HepG2 (cell line): Measurements from ENCODE around the gene FGL2. TPM values are rescaled to one million over a fixed set of nuclear protein-coding genes. Genes with fewer than 3 reads are reported as not detected.

Experiments
- CBX2 ChIP-seq, 2 experiments: fragments of 200-600 bp in 1 of 2; sonication (generic); formaldehyde crosslinking in 1 of 2; IDR thresholded peaks; 2 replicates each; pipeline versions ENCODE4 v1.7.0 to v1.8.1; 2018 to 2022; ENCODE audit warnings: low read depth in 2 of 2, low read length in 1 of 2, mild to moderate bottlenecking in 1 of 2, missing genetic modification reagents in 1 of 2
- CEBPG ChIP-seq: IDR thresholded peaks from 2 replicates; pipeline ENCODE4 v1.6.1; 2016
- FOXM1 ChIP-seq: sonication (generic); formaldehyde crosslinking; IDR thresholded peaks from 2 replicates; pipeline ENCODE4 v1.5.0; 2020; ENCODE audit warnings: missing genetic modification reagents
- MED1 ChIP-seq: sonication (generic); formaldehyde crosslinking; IDR thresholded peaks from 2 replicates; pipeline ENCODE4 v1.4.0; 2020; ENCODE audit warnings: missing genetic modification reagents
- NFIC ChIP-seq: IDR thresholded peaks from 2 replicates; pipeline ENCODE4 v1.6.1; 2012; ENCODE audit warnings: mild to moderate bottlenecking, low read length, inconsistent platforms
- RBFOX2 ChIP-seq: fragments of 200-400 bp; formaldehyde crosslinking; IDR thresholded peaks from 2 replicates; pipeline ENCODE4 v1.6.1; 2017; ENCODE audit warnings: low read depth, mild to moderate bottlenecking, low read length
- SAP130 ChIP-seq: IDR thresholded peaks from 2 replicates; pipeline ENCODE4 v1.6.1; 2016; ENCODE audit warnings: low read depth
- TBL1XR1 ChIP-seq: fragments of 150-350 bp; IDR thresholded peaks from 2 replicates; pipeline ENCODE4 v1.6.1; 2014; ENCODE audit warnings: borderline replicate concordance, low read length; ENCODE audit not compliant: partially characterized antibody
- ZFP36L1 ChIP-seq: sonication (generic); formaldehyde crosslinking; IDR thresholded peaks from 2 replicates; pipeline ENCODE4 v1.8.0; 2022; ENCODE audit warnings: mild to moderate bottlenecking, missing genetic modification reagents, moderate library complexity
- ZFP82 ChIP-seq: sonication (generic); formaldehyde crosslinking; IDR thresholded peaks from 2 replicates; pipeline ENCODE4 v1.5.1; 2020; ENCODE audit warnings: mild to moderate bottlenecking, missing genetic modification reagents, borderline replicate concordance
- ZFP90 ChIP-seq: sonication (generic); formaldehyde crosslinking; IDR thresholded peaks from 2 replicates; pipeline ENCODE4 v1.8.0; 2022; ENCODE audit warnings: missing genetic modification reagents, mild to moderate bottlenecking, inconsistent platforms, borderline replicate concordance
- ZNF12 ChIP-seq: sonication (generic); formaldehyde crosslinking; IDR thresholded peaks from 2 replicates; pipeline ENCODE4 v1.5.0; 2020; ENCODE audit warnings: missing genetic modification reagents
- ZNF234 ChIP-seq: sonication (generic); formaldehyde crosslinking; conservative IDR thresholded peaks from 2 replicates; pipeline ENCODE4 v1.5.1; 2020; ENCODE audit warnings: mild to moderate bottlenecking, missing genetic modification reagents
- ZNF441 ChIP-seq: sonication (generic); formaldehyde crosslinking; IDR thresholded peaks from 2 replicates; pipeline ENCODE4 v1.7.0; 2021; ENCODE audit warnings: missing genetic modification reagents, borderline replicate concordance
- polyA plus RNA-seq, 8 experiments: library from polyadenylated mRNA; depleted of rRNA in 3 of 8; stranded (reverse) in 7 of 8; unstranded in 1 of 8; fragments of >200 nt; fragmentation: Illumina TruSeq in 4 of 8; extraction: Trizol in 4 of 8; gene quantifications; 2 replicates each; pipeline versions ENCODE4 v1.2.1 to v1.2.3, GENCODE V29; 2011 to 2016; ENCODE audit warnings: low read depth in 4 of 8, missing spikeins in 1 of 8, mixed read lengths in 1 of 8; ENCODE audit not compliant: insufficient read depth in 1 of 8
- total RNA-seq, 5 experiments: library from RNA; depleted of rRNA; stranded (reverse); fragments of >200 nt; fragmentation: Illumina TruSeq; extraction: Trizol; gene quantifications; 2 replicates each; pipeline ENCODE4 v1.2.3, GENCODE V29; 2016; ENCODE audit warnings: low read depth in 1 of 5
- TF ChIP-seq, protein P1 (sequence below): sonication (generic); formaldehyde crosslinking; IDR thresholded peaks from 2 replicates; pipeline ENCODE4 v1.4.0; 2020; ENCODE audit warnings: mild to moderate bottlenecking, missing genetic modification reagents
- TF ChIP-seq, protein P2 (sequence below), 2 experiments: sonication (generic) in 1 of 2; formaldehyde crosslinking in 1 of 2; IDR thresholded peaks; 2 replicates each; pipeline versions ENCODE4 v1.6.1 to v1.9.0; 2014 to 2022; ENCODE audit warnings: antibody characterized with exemption in 1 of 2, borderline replicate concordance in 1 of 2, inconsistent platforms in 1 of 2, low read depth in 1 of 2, missing genetic modification reagents in 1 of 2
- TF ChIP-seq, protein P3 (sequence below): IDR thresholded peaks from 2 replicates; pipeline ENCODE4 v1.6.1; 2012; ENCODE audit warnings: inconsistent platforms
- TF ChIP-seq, protein P4 (sequence below): sonication (generic); IDR thresholded peaks from 2 replicates; pipeline ENCODE4 v1.6.1; 2016; ENCODE audit warnings: low read depth, borderline replicate concordance

Gene FGL2
- total and polyA plus RNA-seq, 2 of the 13 experiments (the other 11 are each of a cell fraction or from before 2014, with no cell fraction given) = 0.04 to 0.15 TPM

DNA sequence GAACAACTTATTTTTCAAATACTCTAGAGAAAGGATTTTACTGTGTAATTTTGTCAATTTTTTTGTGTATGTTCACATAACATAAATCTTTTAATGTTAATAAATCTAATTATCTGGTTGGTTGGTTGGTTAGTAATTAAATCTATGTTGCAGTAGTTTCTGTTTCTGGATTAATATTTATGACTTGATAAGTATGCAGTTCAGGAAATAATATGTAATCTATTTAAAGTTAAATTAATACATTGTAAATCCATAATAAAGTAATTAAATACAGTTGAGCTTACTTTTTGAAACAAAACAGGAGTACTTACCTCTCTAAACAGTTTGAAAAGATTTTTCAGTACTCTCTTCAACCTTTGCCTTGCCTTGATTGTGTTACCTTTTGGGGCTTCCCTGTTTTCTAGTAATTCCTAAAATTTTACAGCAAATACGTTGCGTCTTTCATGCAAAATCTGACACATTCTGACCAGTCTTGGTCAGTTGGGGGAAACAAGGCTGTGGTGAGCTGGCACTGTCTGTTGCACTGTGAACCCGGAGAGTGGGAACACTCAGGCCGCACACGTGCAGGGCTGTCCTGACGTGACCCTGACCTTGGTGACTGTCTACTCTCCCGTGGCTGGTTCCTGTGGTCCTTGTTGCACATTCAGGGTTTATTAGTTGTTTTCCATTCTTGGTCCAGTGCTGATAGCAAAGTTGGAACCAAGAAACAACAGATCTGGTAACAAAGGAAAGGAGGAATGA lies 45.6 kb upstream of the FGL2 start (continued):
- TF ChIP-seq, protein P1, sequence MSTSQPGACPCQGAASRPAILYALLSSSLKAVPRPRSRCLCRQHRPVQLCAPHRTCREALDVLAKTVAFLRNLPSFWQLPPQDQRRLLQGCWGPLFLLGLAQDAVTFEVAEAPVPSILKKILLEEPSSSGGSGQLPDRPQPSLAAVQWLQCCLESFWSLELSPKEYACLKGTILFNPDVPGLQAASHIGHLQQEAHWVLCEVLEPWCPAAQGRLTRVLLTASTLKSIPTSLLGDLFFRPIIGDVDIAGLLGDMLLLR = no peak
- TF ChIP-seq ZNF12 (CRISPR knock-in tag) = no peak
- TF ChIP-seq, protein P2, sequence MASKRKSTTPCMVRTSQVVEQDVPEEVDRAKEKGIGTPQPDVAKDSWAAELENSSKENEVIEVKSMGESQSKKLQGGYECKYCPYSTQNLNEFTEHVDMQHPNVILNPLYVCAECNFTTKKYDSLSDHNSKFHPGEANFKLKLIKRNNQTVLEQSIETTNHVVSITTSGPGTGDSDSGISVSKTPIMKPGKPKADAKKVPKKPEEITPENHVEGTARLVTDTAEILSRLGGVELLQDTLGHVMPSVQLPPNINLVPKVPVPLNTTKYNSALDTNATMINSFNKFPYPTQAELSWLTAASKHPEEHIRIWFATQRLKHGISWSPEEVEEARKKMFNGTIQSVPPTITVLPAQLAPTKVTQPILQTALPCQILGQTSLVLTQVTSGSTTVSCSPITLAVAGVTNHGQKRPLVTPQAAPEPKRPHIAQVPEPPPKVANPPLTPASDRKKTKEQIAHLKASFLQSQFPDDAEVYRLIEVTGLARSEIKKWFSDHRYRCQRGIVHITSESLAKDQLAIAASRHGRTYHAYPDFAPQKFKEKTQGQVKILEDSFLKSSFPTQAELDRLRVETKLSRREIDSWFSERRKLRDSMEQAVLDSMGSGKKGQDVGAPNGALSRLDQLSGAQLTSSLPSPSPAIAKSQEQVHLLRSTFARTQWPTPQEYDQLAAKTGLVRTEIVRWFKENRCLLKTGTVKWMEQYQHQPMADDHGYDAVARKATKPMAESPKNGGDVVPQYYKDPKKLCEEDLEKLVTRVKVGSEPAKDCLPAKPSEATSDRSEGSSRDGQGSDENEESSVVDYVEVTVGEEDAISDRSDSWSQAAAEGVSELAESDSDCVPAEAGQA (IDR thresholded peaks at IDR 0.05; ENCODE audit: low read depth) = no peak
- TF ChIP-seq, protein P2 (CRISPR knock-in tag; IDR thresholded peaks at IDR 0.05; ENCODE audit: borderline replicate concordance) = no peak
- no peak for TF ChIP-seq RBFOX2
- TF ChIP-seq ZNF441 (CRISPR knock-in tag) = no peak
- no peak for TF ChIP-seq ZNF234
- TF ChIP-seq ZFP90 (CRISPR knock-in tag) = no peak
- no peak for TF ChIP-seq FOXM1 (CRISPR knock-in tag)
- no peak for TF ChIP-seq CBX2 (IDR thresholded peaks at IDR 0.05; ENCODE audit: low read depth, low read length)
- TF ChIP-seq CBX2 (CRISPR knock-in tag; IDR thresholded peaks at IDR 0.05; ENCODE audit: low read depth) = no peak
- TF ChIP-seq CEBPG = 0 out of 2 replicates have a peak, but pooled peaks have one; percentile 25
- TF ChIP-seq ZFP82 = no peak
- TF ChIP-seq ZFP36L1 (CRISPR knock-in tag) = no peak
- TF ChIP-seq SAP130 = peak; percentile 89
- peak; percentile 61; the same call in 1 of the 2 replicates for TF ChIP-seq NFIC
- TF ChIP-seq, protein P3, sequence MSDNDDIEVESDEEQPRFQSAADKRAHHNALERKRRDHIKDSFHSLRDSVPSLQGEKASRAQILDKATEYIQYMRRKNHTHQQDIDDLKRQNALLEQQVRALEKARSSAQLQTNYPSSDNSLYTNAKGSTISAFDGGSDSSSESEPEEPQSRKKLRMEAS = peak; percentile 96
- TF ChIP-seq MED1 (CRISPR knock-in tag) = peak; percentile 87
- TF ChIP-seq, protein P4, sequence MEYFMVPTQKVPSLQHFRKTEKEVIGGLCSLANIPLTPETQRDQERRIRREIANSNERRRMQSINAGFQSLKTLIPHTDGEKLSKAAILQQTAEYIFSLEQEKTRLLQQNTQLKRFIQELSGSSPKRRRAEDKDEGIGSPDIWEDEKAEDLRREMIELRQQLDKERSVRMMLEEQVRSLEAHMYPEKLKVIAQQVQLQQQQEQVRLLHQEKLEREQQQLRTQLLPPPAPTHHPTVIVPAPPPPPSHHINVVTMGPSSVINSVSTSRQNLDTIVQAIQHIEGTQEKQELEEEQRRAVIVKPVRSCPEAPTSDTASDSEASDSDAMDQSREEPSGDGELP = no peak
- TF ChIP-seq TBL1XR1 = peak; percentile 94
